Loucy (cell line): ENCODE results near the gene LGALS9.

ENCODE experiments used
- H2AFZ ChIP-seq: fragments of 200-600 bp; sonication (generic); 2 replicates; pipeline ENCODE4 v1.6.0; 2016; ENCODE audit warnings: antibody characterized with exemption, mild to moderate bottlenecking, low read length, moderate library complexity
- H3F3A ChIP-seq: fragments of 200-600 bp; 2 replicates; pipeline ENCODE4 v1.6.0; 2016; ENCODE audit warnings: antibody characterized with exemption, low read depth, mild to moderate bottlenecking
- H3K27me3 ChIP-seq: fragments of 200-600 bp; sonication (generic); 2 replicates; pipeline ENCODE4 v1.6.1; 2014; ENCODE audit warnings: low read length, mild to moderate bottlenecking; ENCODE audit not compliant: insufficient read depth, poor library complexity, severe bottlenecking
- H3K36me3 ChIP-seq: fragments of 200-600 bp; sonication (generic); 2 replicates; pipeline ENCODE4 v1.6.1; 2016; ENCODE audit warnings: low read length; ENCODE audit not compliant: insufficient read depth
- H3K4me1 ChIP-seq: fragments of 200-600 bp; sonication (generic); 2 replicates; pipeline ENCODE4 v1.5.1; 2014; ENCODE audit warnings: low read length, mild to moderate bottlenecking; ENCODE audit not compliant: insufficient read depth, poor library complexity, severe bottlenecking
- H3K4me2 ChIP-seq: fragments of 200-600 bp; sonication (generic); 2 replicates; pipeline ENCODE4 v1.6.0; 2014; ENCODE audit warnings: antibody characterized with exemption, low read length, low read depth, mild to moderate bottlenecking; ENCODE audit not compliant: poor library complexity, severe bottlenecking
- H3K4me3 ChIP-seq: fragments of 200-600 bp; sonication (generic); 2 replicates; pipeline ENCODE4 v1.5.1; 2014; ENCODE audit warnings: low read length, mild to moderate bottlenecking, mixed read lengths; ENCODE audit not compliant: poor library complexity, severe bottlenecking
- H3K79me2 ChIP-seq: fragments of 200-600 bp; sonication (generic); 2 replicates; pipeline ENCODE4 v1.6.1; 2014; ENCODE audit warnings: low read length; ENCODE audit not compliant: insufficient read depth
- H3K9ac ChIP-seq: fragments of 200-600 bp; sonication (generic); 2 replicates; pipeline ENCODE4 v1.6.0; 2014; ENCODE audit warnings: mild to moderate bottlenecking, low read depth, low read length, moderate library complexity; ENCODE audit not compliant: poor library complexity, severe bottlenecking
- H3K9me2 ChIP-seq: fragments of 200-600 bp; sonication (generic); replicated peaks from 2 replicates; pipeline ENCODE4 v1.6.1; 2016; ENCODE audit warnings: low read depth, low read length, mixed read lengths
- H3K9me3 ChIP-seq: fragments of 200-600 bp; sonication (generic); 2 replicates; pipeline ENCODE4 v1.6.1; 2014; ENCODE audit warnings: mild to moderate bottlenecking, antibody characterized with exemption, low read length, low read depth; ENCODE audit not compliant: insufficient read depth
- H4K20me1 ChIP-seq: fragments of 200-600 bp; sonication (generic); 2 replicates; pipeline ENCODE4 v1.6.0; 2014; ENCODE audit warnings: antibody characterized with exemption, low read length, mild to moderate bottlenecking; ENCODE audit not compliant: insufficient read depth, poor library complexity, severe bottlenecking
- CTCF ChIP-seq: fragments of 200-600 bp; sonication (generic); conservative IDR thresholded peaks from 2 replicates; pipeline ENCODE4 v1.5.1; 2014; ENCODE audit warnings: mild to moderate bottlenecking, antibody characterized with exemption, low read length
- EZH2phosphoT487 ChIP-seq: fragments of 200-600 bp; IDR thresholded peaks from 2 replicates; pipeline ENCODE4 v1.6.1; 2018; ENCODE audit warnings: antibody characterized with exemption, mild to moderate bottlenecking, moderate library complexity, borderline replicate concordance

The LGALS9 gene

GRCh38 chr17:27608328-27609230 is 22.4 kb upstream of the LGALS9 start:
- Histone ChIP-seq H4K20me1 (no peaks in the 10 kb centered on the region), H3K4me2 (no peak overlapping the region), H3K9me3 (no peaks in the 10 kb centered on the region), H3K9me2 (no peaks in the 10 kb centered on the region), H3K4me1 (peaks cover 7% of the 10 kb centered on the region), H2AFZ (no peak overlapping the region), H3F3A (no peaks in the 10 kb centered on the region), H3K27me3 (no peaks in the 10 kb centered on the region), H3K9ac (no peak overlapping the region), H3K36me3 (peaks cover 37% of the 10 kb centered on the region; the same call in 1 of the 2 replicates), H3K79me2 (no peaks in the 10 kb centered on the region), H3K4me3 (no peak overlapping the region)
- TF ChIP-seq CTCF (no peak), EZH2phosphoT487 (no peak)

- no peaks in the 10 kb centered on the region for H3K27me3 ChIP-seq
- peaks cover 32% of the 10 kb centered on the region; the same call in 1 of the 2 replicates for H3K36me3 ChIP-seq
- no peak overlapping the region for H3K9ac ChIP-seq
- H3F3A ChIP-seq, result no peaks in the 10 kb centered on the region
- TF ChIP-seq EZH2phosphoT487, result no peak
- TF ChIP-seq CTCF, result peak; percentile 74
- H2AFZ ChIP-seq, result no peak overlapping the region
- H3K4me3 ChIP-seq, result no peak overlapping the region
- H3K4me1 ChIP-seq, result peaks cover 10% of the 10 kb centered on the region
- no peaks in the 10 kb centered on the region for H4K20me1 ChIP-seq
- no peaks in the 10 kb centered on the region for H3K79me2 ChIP-seq
- H3K4me2 ChIP-seq, result no peak overlapping the region
- no peaks in the 10 kb centered on the region for H3K9me3 ChIP-seq
- H3K9me2 ChIP-seq, result no peaks in the 10 kb centered on the region
Measured at GRCh38 chr17:27609611-27610303, 21.2 kb upstream of the LGALS9 start.

- Histone ChIP-seq H3K9ac (no peak overlapping the region), H3F3A (no peaks in the 10 kb centered on the region), H3K9me2 (no peaks in the 10 kb centered on the region), H3K36me3 (peaks cover 32% of the 10 kb centered on the region; the same call in 1 of the 2 replicates), H3K4me3 (no peak overlapping the region), H3K27me3 (no peaks in the 10 kb centered on the region), H3K9me3 (no peaks in the 10 kb centered on the region), H2AFZ (no peak overlapping the region), H3K79me2 (no peaks in the 10 kb centered on the region), H3K4me2 (no peak overlapping the region), H4K20me1 (no peaks in the 10 kb centered on the region), H3K4me1 (peaks cover 15% of the 10 kb centered on the region)
- TF ChIP-seq EZH2phosphoT487 (no peak), CTCF (no peak)
Measured at GRCh38 chr17:27610304-27610677, 20.7 kb upstream of the LGALS9 start.
